DND-41 (cell line): Measurements from ENCODE around the gene FAM219A.
"Not testable (repeated sequence)": the region's sequence is repeated elsewhere in the genome, so short reads cannot be mapped to it uniquely, and the experiment has no call there.

Experiments
- EZH2 ChIP-seq: IDR thresholded peaks from 3 replicates; pipeline ENCODE4 v1.6.1; 2012; ENCODE audit warnings: borderline replicate concordance, low read depth, mild to moderate bottlenecking, moderate library complexity, low read length, inconsistent platforms; ENCODE audit not compliant: severe bottlenecking
- TF ChIP-seq, protein P1 (sequence below): IDR thresholded peaks from 2 replicates; pipeline ENCODE4 v1.5.1; 2012; ENCODE audit warnings: borderline replicate concordance, low read length, moderate library complexity, mild to moderate bottlenecking; ENCODE audit not compliant: poor library complexity, severe bottlenecking; ENCODE audit errors: extremely low read depth

DNA sequence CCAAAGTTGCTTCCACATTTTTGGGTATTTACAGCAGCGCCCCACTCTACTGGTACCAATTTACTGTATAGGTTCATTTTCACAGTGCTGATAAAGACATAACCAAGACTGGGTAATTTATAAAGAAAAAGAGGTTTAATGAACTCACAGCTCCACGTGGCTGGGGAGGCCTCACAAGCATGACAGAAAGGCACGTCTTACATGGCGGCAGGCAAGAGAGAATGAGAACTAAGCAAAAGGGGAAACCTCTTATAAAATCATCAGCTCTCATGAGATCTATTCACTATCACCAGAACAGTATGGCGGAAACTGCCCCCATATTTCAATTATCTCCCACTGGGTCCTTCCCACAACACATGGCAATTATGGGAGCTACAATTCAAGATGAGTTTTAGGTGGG, 89.6 kb downstream of the FAM219A start:
- TF ChIP-seq, protein P1, sequence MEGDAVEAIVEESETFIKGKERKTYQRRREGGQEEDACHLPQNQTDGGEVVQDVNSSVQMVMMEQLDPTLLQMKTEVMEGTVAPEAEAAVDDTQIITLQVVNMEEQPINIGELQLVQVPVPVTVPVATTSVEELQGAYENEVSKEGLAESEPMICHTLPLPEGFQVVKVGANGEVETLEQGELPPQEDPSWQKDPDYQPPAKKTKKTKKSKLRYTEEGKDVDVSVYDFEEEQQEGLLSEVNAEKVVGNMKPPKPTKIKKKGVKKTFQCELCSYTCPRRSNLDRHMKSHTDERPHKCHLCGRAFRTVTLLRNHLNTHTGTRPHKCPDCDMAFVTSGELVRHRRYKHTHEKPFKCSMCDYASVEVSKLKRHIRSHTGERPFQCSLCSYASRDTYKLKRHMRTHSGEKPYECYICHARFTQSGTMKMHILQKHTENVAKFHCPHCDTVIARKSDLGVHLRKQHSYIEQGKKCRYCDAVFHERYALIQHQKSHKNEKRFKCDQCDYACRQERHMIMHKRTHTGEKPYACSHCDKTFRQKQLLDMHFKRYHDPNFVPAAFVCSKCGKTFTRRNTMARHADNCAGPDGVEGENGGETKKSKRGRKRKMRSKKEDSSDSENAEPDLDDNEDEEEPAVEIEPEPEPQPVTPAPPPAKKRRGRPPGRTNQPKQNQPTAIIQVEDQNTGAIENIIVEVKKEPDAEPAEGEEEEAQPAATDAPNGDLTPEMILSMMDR = not testable (repeated sequence)
- not testable (repeated sequence) for TF ChIP-seq EZH2
